ENCODE data around the gene ETS2. TPM values are rescaled to one million over a fixed set of nuclear protein-coding genes. Genes with fewer than 3 reads are reported as not detected.

ETS2 gene
- polyA plus RNA-seq, 1 donor (not counting 4 experiments of a cell fraction or from before 2014, with no cell fraction given): 58.5 TPM

DNA sequence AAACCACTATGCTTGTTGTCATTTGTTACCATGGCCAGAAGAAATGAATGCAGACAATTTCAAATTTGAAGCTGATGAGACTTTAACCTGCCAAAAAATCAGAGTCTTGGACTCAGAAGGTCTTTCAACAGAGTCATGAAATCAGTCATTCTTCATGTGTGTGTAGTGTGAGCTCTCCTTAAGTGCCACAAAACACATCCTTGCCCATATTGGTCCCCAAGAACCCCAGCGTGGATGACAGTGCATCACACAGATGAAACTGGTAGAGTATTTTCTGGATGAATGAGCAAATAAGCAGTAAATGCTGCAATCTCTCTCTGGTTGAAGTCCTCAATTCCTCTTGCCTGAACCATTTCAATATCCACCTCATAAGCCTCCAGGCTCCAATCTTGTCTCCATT is 28.7 kb upstream of the ETS2 start:
- Histone ChIP-seq H3K36me3 (ENCODE audit: control insufficient read depth in 2 of 2, extremely low read depth in 1 of 2, insufficient read depth in 2 of 2, low read length in 2 of 2) (no peaks in the 10 kb centered on the region), H3K4me2 (ENCODE audit: control insufficient read depth, extremely low read depth, insufficient read depth, low read depth, low read length) (no peak overlapping the region), H3K9ac (ENCODE audit: control insufficient read depth, extremely low read depth, insufficient read depth, low read length) (no peak overlapping the region), H3K79me2 (ENCODE audit: control insufficient read depth, insufficient read depth, low read length) (no peaks in the 10 kb centered on the region), H3K4me1 (ENCODE audit: control insufficient read depth, extremely low read depth, insufficient read depth, low read length) (peaks cover 22% of the 10 kb centered on the region), H3K27ac (ENCODE audit: control insufficient read depth, insufficient read depth, low read length) (no peak overlapping the region), H3K9me3 (ENCODE audit: control insufficient read depth, low read depth, low read length) (peaks cover 8% of the 10 kb centered on the region), H3K9me1 (ENCODE audit: control insufficient read depth, extremely low read depth, insufficient read depth, low read length) (peaks cover 3% of the 10 kb centered on the region), H2AFZ (ENCODE audit: control insufficient read depth, low read length) (no peak overlapping the region), H3K4me3 (ENCODE audit: control insufficient read depth in 2 of 3, extremely low read depth in 1 of 3, insufficient read depth in 2 of 3, low read depth in 1 of 3, low read length in 3 of 3) (no peak overlapping the region), H3K27me3 (ENCODE audit: control insufficient read depth, extremely low read depth, insufficient read depth, low read length) (no peaks in the 10 kb centered on the region), H4K20me1 (ENCODE audit: control insufficient read depth, extremely low read depth, insufficient read depth, low read length) (no peaks in the 10 kb centered on the region)
- no peak for FAIRE-seq
- dilution Hi-C loops (cut with MboI; ENCODE audit: extremely low pct_ligation_motif_present, low sequenced_read_pairs): no loop called here
- DNase-seq (ENCODE audit: low read depth, low spot score): no peak
- TF ChIP-seq CTCF (optimal IDR thresholded peaks at IDR 0.05 in 1 of 3, IDR thresholded peaks at IDR 0.05 in 1 of 3, conservative IDR thresholded peaks at IDR 0.05 in 1 of 3; ENCODE audit: extremely low read depth in 1 of 3, insufficient read depth in 2 of 3, low read length in 3 of 3) (no peak), EZH2 (IDR thresholded peaks at IDR 0.05; ENCODE audit: low read length) (no peak)

DNA sequence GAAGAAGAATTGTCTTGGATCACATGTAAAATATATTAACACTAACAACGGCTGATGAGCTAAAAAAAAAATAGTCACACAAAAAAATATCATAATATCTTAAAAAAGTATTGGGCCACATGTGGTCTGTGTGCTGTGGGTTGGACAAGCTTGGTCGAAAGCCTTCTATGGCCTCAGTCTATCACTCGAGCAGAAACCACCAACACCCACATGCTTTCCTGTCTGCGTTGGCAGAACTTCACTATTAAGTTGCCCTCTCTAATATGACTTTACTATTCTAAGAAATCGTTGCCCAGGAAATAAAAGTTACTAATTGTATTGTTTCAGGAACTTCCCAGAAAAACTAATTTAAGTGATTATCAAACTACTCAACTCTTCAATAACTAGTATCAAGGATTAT is 28.2 kb upstream of the ETS2 start:
- no peak overlapping the region for H3K4me2 ChIP-seq (ENCODE audit: control insufficient read depth, extremely low read depth, insufficient read depth, low read depth, low read length)
- H3K79me2 ChIP-seq (ENCODE audit: control insufficient read depth, insufficient read depth, low read length): no peaks in the 10 kb centered on the region
- H3K27ac ChIP-seq (ENCODE audit: control insufficient read depth, insufficient read depth, low read length): no peak overlapping the region
- no peak overlapping the region for H3K4me3 ChIP-seq (ENCODE audit: control insufficient read depth in 2 of 3, extremely low read depth in 1 of 3, insufficient read depth in 2 of 3, low read depth in 1 of 3, low read length in 3 of 3)
- peaks cover 3% of the 10 kb centered on the region for H3K9me1 ChIP-seq (ENCODE audit: control insufficient read depth, extremely low read depth, insufficient read depth, low read length)
- no peak for DNase-seq (ENCODE audit: low read depth, low spot score)
- H3K9me3 ChIP-seq (ENCODE audit: control insufficient read depth, low read depth, low read length): peaks cover 9% of the 10 kb centered on the region
- dilution Hi-C loops (cut with MboI; ENCODE audit: extremely low pct_ligation_motif_present, low sequenced_read_pairs): no loop called here
- no peak overlapping the region for H3K9ac ChIP-seq (ENCODE audit: control insufficient read depth, extremely low read depth, insufficient read depth, low read length)
- no peaks in the 10 kb centered on the region for H3K36me3 ChIP-seq (ENCODE audit: control insufficient read depth in 2 of 2, extremely low read depth in 1 of 2, insufficient read depth in 2 of 2, low read length in 2 of 2)
- H2AFZ ChIP-seq (ENCODE audit: control insufficient read depth, low read length): no peak overlapping the region
- FAIRE-seq: no peak
- peaks cover 22% of the 10 kb centered on the region for H3K4me1 ChIP-seq (ENCODE audit: control insufficient read depth, extremely low read depth, insufficient read depth, low read length)
- no peaks in the 10 kb centered on the region for H4K20me1 ChIP-seq (ENCODE audit: control insufficient read depth, extremely low read depth, insufficient read depth, low read length)
- no peaks in the 10 kb centered on the region for H3K27me3 ChIP-seq (ENCODE audit: control insufficient read depth, extremely low read depth, insufficient read depth, low read length)
- no peak for TF ChIP-seq CTCF (optimal IDR thresholded peaks at IDR 0.05 in 1 of 3, IDR thresholded peaks at IDR 0.05 in 1 of 3, conservative IDR thresholded peaks at IDR 0.05 in 1 of 3; ENCODE audit: extremely low read depth in 1 of 3, insufficient read depth in 2 of 3, low read length in 3 of 3)
- TF ChIP-seq EZH2 (IDR thresholded peaks at IDR 0.05; ENCODE audit: low read length): no peak
